Kidney capillary endothelial cell (primary cell): Measurements from ENCODE around the gene PRRX1.

Experiments
- DNase-seq: peaks from one replicate; pipeline ENCODE4 v3.0.0-alpha.2; 2018; ENCODE audit warnings: low spot score

PRRX1 gene

DNA sequence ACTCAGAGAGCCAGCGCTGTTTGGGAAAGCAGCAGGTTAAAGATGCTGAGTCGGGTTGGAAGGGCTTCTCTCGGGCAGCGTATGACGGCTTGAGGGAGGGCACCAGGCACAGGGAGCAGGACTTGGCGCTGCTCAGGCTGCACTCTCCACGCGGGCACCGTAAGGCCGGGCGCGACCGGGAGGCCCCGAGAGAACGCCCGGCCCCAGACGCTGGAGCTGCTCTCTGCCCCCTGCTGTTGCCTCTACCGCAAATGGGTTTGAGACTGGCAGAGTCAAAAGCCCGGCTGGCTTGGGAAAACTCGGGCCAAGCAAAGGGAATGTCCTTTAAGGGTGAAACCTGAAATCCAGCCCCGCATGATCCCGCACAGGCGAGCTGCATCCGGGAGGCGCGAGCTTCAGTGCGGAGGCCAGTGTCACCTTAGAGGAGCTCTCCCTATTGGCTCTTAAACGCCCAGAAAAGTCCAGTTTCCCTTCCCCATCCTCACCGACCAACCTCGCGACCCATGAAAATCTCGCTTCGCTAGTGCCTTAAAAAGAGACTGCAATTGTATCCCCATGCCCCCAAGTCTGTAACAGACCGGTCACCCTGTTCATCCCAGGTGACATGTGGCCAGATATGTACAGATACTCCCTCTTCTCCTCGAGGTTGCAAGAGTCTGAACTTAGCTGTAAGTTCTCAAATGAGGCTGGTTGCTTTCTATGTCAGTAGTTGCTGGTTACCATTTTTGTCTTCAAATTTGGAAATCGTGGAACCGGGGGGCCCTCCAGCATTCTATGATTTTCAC is 1.1 kb downstream of the PRRX1 start:
- DNase-seq = no peak

DNA sequence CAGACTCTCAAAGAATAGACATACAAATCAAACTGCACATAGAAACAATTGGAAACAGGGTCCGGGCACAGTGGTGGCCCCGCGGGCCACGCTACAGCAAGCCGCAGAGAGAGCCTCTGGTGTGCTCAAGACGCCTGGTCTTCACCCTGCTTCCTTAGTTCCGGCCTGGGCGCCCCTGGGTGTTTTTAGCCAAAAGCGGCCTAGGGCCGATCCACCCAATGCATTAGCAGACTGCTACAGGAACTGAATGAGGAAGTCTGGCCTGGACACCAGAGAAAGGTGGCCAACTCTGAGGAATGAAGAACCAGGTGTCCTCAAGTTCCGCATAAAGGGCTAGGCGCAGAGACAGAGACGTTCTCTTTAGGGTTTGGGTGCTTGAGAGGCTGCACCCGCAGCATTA is 1.7 kb downstream of the PRRX1 start:
- no peak for DNase-seq

DNA sequence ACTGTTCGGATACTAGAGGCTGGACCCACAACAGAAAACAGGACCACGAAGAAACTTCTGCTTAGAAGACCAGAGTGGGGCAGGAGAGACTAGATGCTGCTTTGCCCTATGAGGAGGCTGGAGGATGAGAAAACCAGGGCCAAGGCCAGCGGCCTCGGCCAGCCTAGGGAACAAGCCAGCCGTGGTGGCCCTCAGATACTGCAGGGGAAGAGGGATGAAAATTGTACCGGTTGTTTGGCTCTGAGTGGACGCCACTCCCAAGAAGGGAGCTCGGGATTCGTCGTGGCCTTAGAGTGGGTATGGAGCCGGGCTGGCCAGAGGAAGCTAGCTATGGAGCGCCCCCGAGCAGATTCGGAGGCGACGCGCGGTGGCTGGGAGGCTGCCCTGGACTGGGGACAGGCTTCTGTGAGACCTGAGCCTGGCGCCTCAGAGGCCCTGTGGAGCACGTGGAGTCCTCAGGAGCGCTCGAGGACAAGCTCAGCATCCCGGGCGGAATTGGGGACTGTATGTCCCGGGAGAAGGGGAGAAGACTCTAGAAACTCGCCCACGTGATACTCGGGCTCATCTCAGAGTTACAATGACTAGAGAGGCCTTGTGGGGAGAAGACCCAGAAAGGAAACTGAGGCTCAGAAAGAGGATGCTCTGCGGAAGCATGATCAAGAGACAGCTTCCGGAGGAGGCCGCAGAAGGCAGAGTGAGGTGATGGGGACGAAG is 2.8 kb downstream of the PRRX1 start:
- no peak for DNase-seq

DNA sequence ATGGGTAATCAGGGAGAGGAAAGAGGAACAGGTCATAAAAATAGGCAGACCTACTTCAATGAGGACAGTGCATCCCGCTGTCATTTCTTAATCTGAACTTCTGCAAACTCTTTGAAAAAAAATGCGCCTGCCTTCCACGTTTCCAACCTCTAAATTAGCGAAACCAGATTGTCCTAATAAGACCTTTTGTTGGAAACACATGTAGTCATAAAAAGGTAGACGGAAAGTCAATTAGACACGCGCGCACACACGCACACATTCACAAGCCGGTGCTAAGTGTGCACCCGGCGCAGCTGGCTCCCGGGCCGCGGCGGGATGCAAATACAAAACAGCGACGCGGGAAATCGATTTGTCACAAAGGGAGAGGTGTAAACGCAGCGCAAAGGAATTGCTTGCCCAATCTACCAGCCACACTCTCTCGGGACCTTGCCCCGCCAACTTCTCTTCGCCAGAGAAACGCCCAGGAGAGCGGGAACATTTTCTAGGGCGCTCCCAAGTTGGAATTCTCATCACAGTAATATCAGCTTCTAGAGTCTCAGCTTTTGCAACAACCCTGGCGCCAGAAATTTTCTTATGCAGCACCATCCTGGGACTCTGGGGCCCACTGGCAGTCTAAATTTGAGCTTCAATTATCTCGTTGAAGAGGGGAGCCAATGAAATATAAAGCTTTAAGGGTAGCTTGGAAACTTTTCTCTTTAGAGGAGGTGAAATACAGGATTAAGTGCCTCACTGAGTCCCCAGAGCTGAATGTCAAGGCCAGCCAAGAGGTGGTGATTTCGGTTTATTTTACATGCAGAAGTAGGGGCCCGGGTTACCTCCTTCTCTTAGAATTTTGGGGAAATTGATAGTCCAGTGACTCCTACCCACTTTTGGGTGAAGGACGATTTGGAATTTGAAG is 4.5 kb downstream of the PRRX1 start:
- DNase-seq = no peak

DNA sequence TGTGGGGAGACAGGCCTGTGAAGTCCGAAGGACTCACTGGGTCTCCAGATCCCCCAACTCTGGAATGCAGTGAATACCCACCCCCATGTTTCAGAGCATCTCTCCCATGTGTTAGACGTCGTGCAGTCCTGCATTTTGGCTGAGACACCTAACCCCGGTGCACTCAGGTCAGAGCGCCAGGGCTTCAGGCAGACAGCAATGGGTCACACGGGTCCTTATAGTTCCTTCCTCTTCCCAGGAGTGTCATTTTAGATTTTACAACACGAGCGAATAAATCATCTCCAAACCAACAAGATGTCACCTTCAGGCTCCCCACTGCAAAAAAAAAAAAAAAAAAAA is 5.1 kb downstream of the PRRX1 start:
- DNase-seq = no peak

DNA sequence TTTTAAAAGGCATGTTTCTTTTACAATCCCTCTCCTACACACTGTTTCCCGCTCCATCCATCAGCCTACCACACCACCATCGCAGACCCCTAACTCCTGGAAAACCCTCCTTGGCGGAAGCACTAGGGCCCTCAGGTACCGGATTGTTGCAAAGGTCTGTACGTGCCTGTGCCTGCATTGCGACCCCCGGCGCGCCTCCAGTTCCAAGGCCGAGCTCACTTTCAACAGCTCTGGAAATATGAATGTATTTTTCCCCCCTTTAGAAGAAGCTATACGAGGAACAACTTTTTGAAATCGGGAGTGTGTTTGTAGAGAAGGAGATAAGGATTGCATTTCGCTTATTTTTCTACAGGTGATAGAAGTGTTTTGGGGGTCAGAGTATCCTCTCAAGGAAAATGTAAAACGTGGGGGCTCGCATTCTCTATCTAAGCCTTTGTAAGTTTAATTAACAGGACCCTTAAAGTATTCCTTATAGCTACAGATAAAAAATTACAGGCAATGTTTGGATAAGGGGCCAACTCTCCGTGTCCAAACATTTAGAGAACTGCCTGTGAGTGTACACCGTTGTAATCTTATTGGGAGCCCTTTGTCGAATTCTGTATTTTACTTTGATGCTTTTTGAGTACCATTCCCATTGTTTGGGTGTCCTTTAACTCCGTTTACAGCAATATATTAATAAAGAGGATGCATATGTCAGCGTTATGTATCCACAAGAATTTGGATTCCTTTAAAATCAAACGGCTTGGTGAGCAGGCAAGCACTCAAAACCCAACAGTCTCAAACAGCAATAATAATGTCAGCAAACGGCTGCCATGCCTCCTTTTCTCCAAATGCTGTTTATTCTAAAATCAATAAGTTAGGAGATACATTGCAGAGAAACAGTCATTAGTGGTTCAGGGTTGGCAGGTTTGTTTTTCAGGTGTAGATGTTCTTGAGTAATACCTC is 5.9 kb downstream of the PRRX1 start:
- no peak for DNase-seq

DNA sequence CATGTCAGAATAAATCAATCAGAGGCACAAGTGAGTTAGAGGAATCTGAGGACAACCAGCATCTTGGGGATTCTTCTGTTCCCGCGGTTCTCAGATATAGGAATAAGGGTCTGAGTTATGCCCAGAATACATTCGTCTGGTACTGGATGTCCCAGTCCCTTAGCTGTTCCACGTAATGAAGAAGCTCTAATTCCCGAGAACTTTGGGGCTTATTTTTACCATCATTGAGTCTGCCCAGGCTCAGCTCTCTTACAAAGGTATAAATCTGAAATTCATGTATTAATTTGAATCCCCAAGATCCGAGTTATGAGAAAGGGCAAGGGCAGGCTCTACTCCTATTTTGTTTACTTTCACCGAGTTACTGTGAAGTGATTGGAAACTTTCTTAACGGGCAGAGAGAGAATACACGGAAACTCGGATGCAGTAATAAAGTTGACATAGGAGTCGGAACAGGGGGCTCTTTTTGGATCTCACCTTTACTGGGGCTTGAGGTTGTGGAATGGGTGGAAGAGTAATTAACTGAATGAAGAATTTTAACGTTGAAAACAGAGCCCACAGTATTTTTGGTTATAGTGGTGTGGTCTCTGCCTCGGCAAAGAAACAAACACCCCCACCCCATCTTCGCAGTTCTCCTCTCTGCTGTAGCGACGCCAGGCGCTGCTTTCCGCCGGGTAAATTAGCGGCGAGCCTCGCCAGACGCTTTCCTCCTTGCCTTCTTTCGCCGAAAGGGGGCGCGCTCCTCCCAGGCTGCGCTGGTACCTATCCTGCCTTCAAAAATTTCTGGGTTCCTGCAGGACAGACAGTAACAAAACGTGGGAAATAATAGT is 7.1 kb downstream of the PRRX1 start:
- DNase-seq = no peak

DNA sequence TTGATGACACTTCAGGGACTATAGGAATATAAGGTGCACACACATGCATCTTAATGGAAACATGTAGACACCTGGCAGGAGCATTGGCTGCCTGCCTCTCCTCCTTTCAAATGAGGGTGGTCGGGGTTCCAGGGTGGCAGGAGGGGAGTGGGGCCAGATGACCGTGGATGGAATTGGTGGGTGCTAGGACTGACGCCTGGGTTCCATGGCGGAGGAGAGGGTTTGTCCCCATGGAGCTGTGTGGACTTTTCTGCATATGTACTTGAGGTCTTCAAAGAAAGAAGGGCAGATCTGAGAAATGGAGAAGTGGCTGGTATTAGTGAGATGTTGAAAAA is 7.7 kb downstream of the PRRX1 start:
- DNase-seq = no peak

DNA sequence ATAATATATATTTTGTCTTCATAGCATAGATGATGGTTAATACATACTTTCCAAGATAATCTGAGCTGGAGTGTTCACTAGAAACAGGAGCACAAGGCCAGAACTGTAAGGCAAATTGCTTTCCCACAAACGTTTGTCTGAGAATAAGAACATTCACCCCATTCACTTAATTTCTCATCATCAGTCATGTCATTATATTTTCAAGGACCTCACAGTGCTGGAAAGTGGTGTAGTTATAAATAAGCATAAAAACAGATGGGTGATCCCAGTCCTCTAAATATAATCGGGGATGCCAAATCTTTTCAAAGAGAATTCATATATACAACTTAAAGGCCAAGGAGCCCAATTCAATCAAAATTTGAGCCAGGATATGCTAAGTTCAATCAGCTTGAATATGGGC is 8.4 kb downstream of the PRRX1 start:
- no peak for DNase-seq

DNA sequence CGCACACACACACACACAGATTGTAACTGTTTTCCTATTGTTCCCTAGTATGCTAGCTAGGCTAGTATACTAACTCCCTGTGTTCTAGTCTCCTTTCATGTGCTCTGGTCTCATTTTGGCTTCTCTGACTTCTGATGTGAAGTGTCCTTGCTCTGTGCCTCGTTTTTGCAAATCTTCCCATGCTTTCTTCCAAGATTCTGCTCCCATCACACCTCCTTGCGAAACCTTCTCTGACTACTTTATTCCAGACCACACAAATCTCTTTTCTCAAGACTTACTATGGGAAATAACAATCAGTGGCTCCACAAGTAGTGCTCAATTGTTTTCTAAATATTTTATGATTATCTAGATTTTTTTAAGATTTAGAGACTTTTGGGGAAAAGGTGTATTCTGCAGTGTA is 10.3 kb downstream of the PRRX1 start:
- DNase-seq = no peak

DNA sequence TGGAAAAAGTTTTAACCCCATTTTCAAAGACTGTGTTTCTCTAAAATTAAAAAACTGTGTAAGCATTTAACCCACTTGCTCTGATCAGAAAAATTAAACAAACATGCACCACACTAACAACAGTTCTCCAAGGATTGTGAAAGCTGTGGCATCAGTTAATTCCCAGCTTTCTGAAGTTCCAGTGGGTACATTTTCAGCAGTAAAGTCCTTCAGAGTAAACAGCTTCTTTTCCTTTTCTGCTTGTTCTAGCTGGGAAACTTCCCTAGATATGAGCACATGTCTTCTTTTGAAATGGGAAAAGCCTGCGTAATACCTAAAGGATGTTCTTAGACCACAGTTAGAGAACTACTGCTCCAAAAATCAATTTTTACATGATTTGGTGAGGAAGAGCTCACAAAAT is 11.1 kb downstream of the PRRX1 start:
- DNase-seq = no peak

DNA sequence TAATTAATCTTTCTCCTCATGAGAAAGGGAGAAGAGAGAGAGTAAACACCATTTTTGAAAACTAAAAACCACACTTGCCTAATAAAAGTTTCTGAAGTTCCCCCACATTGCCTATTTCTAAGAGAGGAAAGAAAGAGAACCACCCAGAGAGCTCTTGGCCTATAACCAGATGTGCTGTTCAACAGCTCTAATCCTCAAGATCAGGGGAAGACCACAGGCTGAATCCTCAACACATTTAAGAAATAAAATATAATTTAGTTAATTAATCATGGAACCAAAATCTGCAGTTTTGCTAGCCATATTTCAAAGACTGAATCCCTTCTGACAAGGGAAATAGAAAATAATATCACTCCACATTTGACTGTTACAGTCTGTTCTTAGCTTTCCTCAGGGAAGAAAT is 11.9 kb downstream of the PRRX1 start:
- DNase-seq = no peak

DNA sequence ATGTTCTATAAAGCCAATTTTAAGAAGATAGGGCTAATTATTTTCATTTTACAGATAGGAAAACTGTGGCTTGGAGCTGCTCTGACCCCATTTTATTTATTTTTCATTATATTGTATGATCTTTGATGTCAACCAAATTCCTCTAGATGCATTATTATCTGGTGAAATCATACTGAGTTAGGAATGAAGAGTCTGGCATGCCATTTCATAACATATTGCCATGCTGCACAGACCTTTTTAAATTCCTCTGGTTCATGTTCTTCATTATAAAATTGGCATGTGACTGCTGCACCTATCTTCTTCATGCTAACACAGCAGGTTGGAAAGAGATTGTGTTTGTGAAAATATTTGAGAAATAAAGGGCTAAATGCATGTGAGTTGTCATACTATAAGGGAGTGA is 12.7 kb downstream of the PRRX1 start:
- DNase-seq = no peak

DNA sequence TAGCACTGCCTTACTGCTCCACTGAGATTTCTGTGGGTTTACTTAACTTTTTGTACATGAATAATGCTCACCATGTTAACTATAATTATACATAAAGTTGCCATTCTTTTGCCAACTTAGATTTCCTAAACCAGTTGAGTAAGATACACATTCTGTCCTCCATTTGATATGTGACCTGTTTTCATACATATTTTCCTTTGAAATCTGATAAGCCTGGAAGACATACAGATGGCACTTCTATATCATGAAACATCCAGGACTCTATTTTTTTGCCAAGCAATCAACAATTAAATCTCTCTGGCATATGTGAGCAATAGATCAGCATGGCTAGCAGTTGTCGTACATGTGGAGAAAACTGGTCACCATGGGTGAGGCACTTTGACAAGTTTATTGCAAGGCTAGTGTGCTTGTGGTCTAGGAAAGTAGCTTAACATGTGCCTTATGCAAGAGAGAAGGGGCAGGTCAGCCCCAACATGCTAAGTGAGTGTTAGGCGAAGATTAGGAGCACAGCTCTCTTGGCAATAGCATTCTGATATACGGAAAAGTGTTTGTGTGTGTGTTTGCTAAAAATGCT is 14.2 kb downstream of the PRRX1 start:
- no peak for DNase-seq

DNA sequence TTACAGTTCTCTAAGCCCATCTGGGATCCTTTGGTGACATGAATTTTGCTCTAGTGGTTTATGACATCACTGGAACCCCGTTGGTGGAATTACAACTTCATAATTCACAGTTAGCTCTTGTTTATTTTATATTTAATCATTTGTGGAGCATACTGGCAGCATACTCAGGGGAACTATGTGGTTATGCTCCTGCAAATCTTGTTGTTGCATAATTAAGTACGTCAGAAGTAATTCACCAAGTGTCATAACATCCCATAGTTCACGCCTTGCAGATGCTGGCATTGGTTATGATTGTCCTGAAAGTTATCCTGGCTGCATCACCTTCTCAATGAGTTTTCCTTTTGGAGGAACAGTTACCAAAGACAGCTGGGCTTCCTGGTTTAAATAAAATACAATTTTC is 16.5 kb downstream of the PRRX1 start:
- no peak for DNase-seq

DNA sequence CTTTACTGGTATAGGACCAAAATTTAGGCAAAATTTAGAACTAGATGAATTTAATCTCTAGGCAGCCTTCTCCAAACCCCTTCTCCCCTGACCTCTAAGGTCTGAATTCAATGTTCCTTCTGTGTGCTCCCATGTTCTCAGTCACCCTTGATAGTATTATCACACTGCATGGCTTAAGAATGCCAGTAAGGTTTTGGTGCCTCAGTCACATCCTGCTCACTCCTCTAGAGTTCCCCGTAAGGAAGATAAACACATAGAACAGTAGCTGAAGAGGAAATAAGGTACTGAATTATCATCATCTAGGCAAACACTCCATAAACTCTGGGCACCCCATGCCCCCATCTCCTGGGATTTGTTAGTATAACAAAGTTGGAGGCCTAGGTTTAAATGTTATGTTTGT is 18.2 kb downstream of the PRRX1 start:
- no peak for DNase-seq

DNA sequence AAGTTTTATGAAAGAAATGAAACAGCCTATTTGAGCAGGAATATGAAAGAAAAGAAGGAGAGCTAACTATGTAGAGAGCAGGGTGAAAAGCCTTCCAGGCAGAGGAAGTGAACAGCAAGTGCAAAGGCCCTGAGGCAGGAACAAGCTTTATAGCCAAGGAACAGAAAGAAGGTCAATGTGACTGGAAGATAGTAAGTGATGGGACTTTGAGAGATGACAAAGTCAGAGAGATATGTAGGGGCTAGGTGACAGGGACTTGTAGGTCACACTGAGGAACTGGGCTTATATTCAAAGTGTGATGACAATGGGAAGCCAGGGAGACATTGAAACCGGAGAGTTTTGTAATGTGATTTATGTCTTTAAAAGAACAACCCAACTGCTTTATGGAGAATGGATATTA is 18.9 kb downstream of the PRRX1 start:
- no peak for DNase-seq

DNA sequence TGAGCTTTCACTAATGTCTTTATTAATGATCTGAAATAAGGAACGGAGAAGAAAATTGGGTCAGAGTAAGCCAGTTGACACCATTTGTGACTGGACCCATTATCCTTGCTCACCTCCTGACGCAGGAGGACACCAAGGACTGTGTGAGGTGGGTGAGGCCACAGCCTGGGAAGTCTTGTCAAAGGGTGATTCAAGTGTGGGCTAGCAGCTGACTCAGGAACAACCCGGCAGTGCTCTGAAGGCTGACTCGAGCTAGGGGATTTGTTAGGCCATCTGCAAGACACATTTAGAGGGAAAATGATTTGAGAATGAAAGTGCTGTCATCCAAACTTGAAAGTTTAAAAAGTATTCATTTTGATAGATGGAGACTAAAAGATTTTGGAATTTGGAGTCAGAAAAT is 21.2 kb downstream of the PRRX1 start:
- no peak for DNase-seq

DNA sequence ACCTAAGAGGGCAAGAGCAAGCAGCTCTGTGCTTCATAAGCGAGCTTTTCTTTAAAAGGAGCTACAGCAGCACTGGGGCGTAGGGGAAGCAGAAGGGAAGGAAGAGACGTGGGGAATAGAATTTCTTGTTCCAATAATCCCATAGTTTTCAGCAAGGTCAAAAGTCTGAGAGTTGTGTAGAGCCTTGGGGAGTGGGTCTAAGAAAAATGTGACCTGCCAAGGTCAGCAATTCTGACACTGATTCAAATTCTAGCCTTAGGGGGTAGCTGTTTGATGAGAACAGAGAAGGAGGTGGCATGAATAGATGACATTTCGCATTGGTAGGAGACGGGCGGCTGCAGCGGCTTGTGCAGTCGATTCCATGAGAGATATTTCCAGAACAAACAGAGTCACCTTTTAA is 22.4 kb downstream of the PRRX1 start:
- DNase-seq = no peak

DNA sequence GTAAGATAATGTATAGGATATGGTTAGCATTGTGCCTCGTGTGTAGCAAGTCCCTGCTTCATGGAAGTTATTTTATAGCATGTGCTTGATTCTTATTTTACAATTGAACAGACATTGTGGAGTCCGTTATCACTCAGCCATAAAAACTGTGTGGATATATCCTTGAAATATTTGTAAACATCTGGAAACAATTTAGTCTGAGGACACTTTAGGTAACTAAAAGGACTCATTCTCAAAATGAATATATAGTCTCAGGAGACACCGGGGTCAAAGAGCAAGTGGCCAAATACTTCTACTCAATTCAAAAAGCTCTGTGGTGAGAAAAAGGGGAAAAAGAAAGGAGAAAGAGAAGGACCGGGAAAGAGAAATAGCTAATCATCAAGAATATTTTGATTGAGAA is 23.7 kb downstream of the PRRX1 start:
- no peak for DNase-seq

DNA sequence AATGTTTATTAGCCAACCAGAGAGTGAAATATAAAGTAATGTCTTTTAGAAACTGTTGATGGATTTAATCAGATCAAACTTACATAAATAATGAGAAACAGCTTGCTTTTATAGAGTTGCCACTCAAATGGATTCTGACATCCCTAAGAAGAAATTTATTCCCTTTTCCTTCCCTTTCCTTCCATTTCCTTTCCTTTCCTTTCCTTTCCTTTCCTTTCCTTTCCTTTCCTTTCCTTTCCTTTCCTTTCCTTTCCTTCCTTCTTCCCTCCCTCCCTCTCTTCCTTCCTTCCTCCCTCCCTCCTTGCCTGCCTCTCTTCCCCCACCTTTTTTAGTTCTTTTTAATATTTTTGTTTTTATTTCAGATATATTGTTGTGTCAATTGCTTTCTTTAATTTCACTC is 27.3 kb downstream of the PRRX1 start:
- no peak for DNase-seq
